Stimulated activated CD4-positive, alpha-beta T cell treated with anti-CD3 and anti-CD28 coated beads, Interleukin-15, amount 100 ng/mL, for 48 hours (primary cell): Measurements from ENCODE around the gene SPOCK1.

Experiments
- DNase-seq, 2 donors: peaks; one replicate each; pipeline ENCODE4 v3.0.0-alpha.2; 2020; ENCODE audit warnings: low read depth in 2 of 2

Gene SPOCK1

GRCh38 chr5:137073189-137073588 lies 425.9 kb downstream of the SPOCK1 start:
- no peak for DNase-seq

GRCh38 chr5:137072361-137073115 lies 426.6 kb downstream of the SPOCK1 start:
- DNase-seq: no peak

GRCh38 chr5:137071931-137072330 lies 427.2 kb downstream of the SPOCK1 start:
- no peak for DNase-seq

- DNase-seq: no peak
Measured at GRCh38 chr5:137071526-137071925, 427.6 kb downstream of the SPOCK1 start.

GRCh38 chr5:137070521-137070920 lies 428.6 kb downstream of the SPOCK1 start:
- DNase-seq: no peak

GRCh38 chr5:137069358-137069757 lies 429.8 kb downstream of the SPOCK1 start:
- DNase-seq: no peak

- no peak for DNase-seq
Measured at GRCh38 chr5:137061382-137061781, 437.7 kb downstream of the SPOCK1 start.

- no peak for DNase-seq
Measured at GRCh38 chr5:137058089-137058488, 441.0 kb downstream of the SPOCK1 start.

GRCh38 chr5:137056676-137057075 lies 442.4 kb downstream of the SPOCK1 start:
- DNase-seq: no peak

GRCh38 chr5:137055271-137055872 lies 443.8 kb downstream of the SPOCK1 start:
- DNase-seq: no peak

- no peak for DNase-seq
Measured at GRCh38 chr5:137054792-137055191, 444.3 kb downstream of the SPOCK1 start.

- DNase-seq: no peak
Measured at GRCh38 chr5:137054335-137054734, 444.8 kb downstream of the SPOCK1 start.

- no peak for DNase-seq
Measured at GRCh38 chr5:137051161-137051560, 448.0 kb downstream of the SPOCK1 start.

- no peak for DNase-seq
Measured at GRCh38 chr5:137040641-137041340, 458.3 kb downstream of the SPOCK1 start.

- no peak for DNase-seq
Measured at GRCh38 chr5:137040024-137040423, 459.1 kb downstream of the SPOCK1 start.

GRCh38 chr5:137037848-137038247 lies 461.3 kb downstream of the SPOCK1 start:
- no peak for DNase-seq

GRCh38 chr5:137036640-137037039 lies 462.5 kb downstream of the SPOCK1 start:
- no peak for DNase-seq

- no peak for DNase-seq
Measured at GRCh38 chr5:137035480-137035878, 463.6 kb downstream of the SPOCK1 start.

GRCh38 chr5:137034764-137035479 lies 464.2 kb downstream of the SPOCK1 start:
- DNase-seq: no peak

- DNase-seq: no peak
Measured at GRCh38 chr5:137034213-137034612, 464.9 kb downstream of the SPOCK1 start.

- DNase-seq: no peak
Measured at GRCh38 chr5:137032929-137033328, 466.2 kb downstream of the SPOCK1 start.

- DNase-seq: no peak
Measured at GRCh38 chr5:137027758-137028157, 471.4 kb downstream of the SPOCK1 start.
